GM21576 (cell line): Measurements from ENCODE around the gene CLDN8.

ENCODE experiments used
- ATAC-seq: cut with Tn5 transposase; IDR thresholded peaks from one replicate; pipeline ENCODE4 v1.9.1; 2021; ENCODE audit warnings: mild to moderate bottlenecking, moderate library complexity; ENCODE audit not compliant: unreplicated experiment

Gene CLDN8

GRCh38 chr21:30206551-30207251 lies 9.2 kb downstream of the CLDN8 start:
- no peak for ATAC-seq

GRCh38 chr21:30200000-30200399 lies 15.9 kb downstream of the CLDN8 start:
- ATAC-seq = no peak

GRCh38 chr21:30194701-30195299 lies 21.1 kb downstream of the CLDN8 start:
- ATAC-seq = no peak

DNA sequence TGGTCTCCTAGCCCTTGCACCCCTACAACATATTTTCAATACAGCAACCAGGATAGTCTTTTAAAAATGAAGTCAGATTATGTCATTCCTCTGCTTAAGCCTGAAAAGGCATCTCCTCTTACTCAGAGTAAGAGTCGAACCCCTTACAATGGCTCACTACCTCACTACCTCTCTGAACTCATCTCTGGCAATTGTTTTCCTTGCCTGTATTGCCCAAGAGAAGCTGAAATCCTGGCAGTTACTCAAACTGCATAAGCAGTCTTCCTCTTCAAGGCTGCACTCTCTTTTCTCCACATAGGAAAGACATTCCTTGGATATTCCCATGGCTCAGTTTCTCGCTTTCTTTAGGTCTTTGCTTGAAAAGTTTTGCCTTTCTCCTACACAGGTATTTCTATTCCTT lies 22.7 kb downstream of the CLDN8 start:
- no peak for ATAC-seq

DNA sequence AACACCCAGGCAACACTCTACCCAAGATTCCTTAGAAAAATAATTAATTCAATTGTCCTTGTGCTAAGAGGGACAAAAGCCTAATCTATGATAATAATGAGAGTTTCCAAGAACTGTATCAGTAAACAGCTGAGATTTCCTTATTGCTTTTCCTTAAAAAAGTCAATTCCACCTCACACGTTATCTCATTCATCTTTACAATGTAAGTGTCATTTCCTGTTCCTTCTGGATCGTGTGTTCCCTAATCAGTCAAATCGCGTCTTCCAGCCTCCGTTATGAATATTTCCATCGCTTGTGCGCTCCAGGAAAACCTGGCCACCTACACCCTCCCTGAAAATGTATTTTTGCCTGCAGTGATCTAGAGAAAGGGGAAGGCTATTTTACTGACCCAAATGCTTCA lies 25.3 kb downstream of the CLDN8 start:
- no peak for ATAC-seq

- ATAC-seq = no peak
Measured at GRCh38 chr21:30189773-30190172, 26.1 kb downstream of the CLDN8 start.

- ATAC-seq = no peak
Measured at GRCh38 chr21:30186242-30186641, 29.7 kb downstream of the CLDN8 start.

- no peak for ATAC-seq
Measured at GRCh38 chr21:30168086-30168485, 47.8 kb downstream of the CLDN8 start.

GRCh38 chr21:30166705-30167104 lies 49.2 kb downstream of the CLDN8 start, which contains the start of gene CLDN17:
CLDN17 (minus strand) TSS chr21:30166805; CDS start chr21:30166617, 188 bp downstream.
- ATAC-seq = no peak

- no peak for ATAC-seq
Measured at GRCh38 chr21:30166171-30166570, 49.7 kb downstream of the CLDN8 start.

DNA sequence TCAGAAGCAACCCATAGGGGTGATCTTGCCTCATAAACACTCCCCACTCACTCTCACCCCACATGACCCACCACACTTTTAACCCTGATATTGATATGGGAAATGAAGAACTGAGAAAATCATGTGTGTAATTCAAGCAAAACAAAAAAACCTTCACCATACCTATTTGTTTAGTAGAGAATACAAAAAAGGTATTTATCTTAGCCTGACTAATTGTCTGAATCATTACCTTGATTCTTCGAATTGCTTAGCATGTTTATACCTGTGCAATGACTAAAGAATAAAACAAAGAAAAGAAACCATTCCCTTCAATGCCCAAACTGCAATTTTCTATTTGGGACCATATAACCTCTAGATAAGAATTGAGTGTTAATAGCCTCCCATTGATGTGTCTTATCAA lies 51.1 kb downstream of the CLDN8 start:
- no peak for ATAC-seq
